Measurements from ENCODE around the gene HMX1.

HMX1 gene

DNA sequence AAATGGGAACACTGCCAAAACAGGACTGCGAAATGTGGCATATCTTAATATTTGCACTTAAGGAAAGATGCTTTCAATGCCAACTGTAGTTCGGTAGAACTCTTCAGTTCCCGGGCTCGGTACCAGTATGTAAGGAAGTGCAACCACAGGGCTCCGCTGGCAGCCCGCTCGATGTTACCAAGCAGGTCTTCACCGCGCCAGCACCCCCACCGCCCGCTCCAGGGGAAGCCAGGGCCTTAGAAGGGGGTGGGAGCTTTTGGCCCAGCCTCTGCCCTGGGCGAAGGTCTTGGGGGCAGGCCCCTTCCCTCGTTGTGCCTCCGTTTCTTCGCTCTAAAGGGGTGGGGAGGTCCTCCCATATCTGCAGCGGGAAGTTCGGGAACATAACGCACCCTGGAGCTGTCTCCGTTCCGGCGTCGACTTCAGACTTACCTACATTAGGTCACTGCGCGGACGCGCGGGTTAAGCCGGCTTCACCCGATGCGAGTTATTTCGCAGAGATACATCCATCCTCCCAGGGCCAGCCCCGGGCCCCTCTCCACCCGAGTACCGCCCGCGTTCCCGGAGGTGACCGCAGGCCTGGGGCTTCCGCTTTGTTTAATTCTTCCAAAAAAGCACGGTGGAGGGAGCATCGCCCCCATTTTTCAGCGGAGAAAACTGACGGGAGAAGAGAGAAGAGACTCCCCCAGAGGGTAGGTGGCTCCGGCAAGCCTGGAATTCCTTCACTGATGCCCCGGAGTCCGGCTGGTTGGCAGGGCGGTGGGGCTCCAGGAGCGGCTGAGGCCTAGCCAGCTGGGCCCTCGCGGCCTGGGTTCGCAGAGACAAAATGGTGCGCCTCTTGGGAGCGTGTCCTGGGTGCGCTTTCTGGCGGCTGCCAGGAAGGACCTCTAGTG, 1.0 kb upstream of the HMX1 start:
- no peak for FAIRE-seq

DNA sequence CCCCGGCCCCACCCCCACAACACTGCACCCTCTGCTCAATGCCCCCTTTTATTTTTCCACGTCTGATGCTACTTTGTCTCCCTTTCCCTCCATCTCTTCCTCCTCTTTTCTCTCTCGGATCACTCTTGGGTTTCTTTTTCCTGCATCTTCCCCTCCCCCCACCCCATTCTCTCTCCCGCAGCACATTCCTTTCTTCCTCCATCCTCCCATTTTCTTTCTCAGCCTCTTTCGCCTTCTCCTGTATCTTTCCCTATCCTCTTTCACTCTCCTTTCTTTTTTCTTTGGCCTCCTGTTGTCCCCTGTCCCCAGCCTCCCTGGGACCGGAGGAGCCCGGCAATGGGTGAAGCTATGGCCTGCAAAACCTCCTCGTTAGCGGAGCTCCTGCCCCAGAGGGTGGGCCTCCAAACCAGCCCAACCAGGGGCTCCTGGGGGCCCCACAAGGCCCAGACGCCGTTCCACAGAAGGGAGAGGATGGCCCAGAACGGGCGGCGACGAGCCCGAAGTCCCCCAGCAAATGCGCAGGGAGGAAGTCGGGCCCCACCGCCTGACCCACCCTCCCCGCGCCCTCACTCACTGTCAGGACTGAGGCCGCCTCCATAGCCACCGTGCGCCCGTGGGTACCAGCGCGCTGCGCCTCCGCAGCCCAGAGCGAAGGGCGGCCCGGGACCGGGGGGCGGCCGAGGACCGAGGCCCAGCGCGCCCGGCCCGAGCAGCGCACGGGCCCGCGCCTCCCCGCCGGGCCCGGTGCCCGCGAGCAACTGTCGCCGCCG, 807 bp downstream of the HMX1 start:
- DNase-seq (ENCODE audit: insufficient read length, low spot score) (no peak), FAIRE-seq (no peak)
- TF ChIP-seq, protein P1, sequence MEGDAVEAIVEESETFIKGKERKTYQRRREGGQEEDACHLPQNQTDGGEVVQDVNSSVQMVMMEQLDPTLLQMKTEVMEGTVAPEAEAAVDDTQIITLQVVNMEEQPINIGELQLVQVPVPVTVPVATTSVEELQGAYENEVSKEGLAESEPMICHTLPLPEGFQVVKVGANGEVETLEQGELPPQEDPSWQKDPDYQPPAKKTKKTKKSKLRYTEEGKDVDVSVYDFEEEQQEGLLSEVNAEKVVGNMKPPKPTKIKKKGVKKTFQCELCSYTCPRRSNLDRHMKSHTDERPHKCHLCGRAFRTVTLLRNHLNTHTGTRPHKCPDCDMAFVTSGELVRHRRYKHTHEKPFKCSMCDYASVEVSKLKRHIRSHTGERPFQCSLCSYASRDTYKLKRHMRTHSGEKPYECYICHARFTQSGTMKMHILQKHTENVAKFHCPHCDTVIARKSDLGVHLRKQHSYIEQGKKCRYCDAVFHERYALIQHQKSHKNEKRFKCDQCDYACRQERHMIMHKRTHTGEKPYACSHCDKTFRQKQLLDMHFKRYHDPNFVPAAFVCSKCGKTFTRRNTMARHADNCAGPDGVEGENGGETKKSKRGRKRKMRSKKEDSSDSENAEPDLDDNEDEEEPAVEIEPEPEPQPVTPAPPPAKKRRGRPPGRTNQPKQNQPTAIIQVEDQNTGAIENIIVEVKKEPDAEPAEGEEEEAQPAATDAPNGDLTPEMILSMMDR (IDR thresholded peaks at IDR 0.05; ENCODE audit: insufficient read depth, missing control alignments), result no peak

More for the DNA sequence above, 1.0 kb upstream of the HMX1 start:
- TF ChIP-seq, protein P1 (IDR thresholded peaks at IDR 0.05; ENCODE audit: insufficient read depth, missing control alignments), result no peak
- no peak for DNase-seq (ENCODE audit: insufficient read length, low spot score)

DNA sequence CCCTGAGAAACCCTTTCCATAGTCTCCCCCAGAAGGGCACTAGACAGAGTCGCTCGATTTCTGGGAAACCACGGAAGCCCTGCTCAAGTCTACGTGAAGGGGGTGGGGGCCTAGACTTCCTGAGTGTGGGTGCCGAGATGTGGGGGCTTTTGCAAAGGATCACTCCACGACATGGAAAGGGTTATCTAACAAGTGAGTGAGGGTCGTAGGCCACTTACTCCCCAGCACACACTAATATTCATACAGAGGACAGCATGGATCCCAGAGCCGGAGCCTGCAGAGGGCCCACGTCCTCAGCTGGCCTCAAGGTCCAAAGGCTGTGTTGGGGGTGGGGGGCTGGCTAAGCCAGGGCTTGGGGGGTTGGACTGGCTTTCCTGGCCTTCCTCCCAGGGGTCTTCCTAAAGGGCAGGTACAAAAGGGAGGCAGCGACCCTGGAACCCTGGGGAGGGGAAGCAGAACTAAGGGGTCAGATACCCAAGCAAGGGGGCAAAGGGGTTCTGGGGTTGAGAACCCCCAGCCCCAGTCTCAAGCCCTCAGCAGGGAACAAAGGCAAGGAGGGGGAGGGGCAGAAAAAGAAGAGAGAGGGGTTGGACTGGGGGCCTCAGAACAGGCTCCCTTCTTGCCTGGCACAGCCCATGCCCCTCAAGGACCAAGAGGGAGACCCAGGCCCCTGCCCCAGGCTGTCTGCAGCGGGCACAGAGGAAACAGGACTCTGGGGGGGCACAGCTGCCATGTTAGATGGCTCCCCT, 1.6 kb downstream of the HMX1 start:
- DNase-seq (ENCODE audit: insufficient read length, low spot score) (no peak), FAIRE-seq (no peak)
- TF ChIP-seq, protein P1 (IDR thresholded peaks at IDR 0.05; ENCODE audit: insufficient read depth, missing control alignments), result no peak

DNA sequence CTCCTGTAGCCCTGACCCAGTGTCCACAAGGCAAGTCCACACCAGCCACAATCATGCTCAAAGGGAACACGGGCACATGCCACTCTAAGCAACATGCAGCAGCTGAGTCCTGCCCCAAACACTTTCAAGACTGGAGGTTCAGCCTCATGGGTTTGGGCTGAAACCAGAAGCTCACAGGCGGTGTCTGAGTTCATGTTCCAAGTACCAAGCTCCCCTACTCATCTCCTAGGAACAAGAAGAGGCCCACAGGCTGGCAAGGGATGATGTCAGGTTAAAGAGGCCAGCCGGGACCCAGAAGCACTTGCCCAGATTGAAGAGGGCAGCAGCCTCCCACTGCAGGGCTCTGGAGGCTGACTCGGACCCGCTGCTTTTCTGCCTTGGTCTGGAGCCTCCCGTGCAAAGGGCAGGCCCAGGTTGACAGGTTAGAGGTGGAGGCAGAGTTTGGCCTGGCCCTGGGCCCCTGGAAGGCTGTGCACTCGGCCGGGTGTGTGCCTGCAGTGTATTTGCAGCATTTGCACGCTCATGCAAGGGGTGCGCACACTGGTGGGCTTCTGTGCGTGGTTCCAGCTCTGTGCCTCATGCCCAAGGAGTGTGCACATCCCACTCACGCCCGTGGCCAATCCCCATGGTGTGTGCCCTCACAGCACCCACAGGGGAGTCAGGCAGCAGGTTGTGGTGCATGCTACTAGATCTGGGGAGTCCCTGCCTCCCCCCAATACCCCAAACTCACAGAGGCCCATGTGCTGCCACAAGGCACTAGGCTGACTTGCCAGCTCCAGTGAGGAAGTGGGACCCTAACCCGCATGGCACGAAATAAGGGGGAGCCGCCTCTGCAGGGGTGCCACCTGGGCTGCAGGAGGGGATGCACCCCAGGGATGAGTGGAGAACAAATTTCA, 2.4 kb downstream of the HMX1 start:
- TF ChIP-seq, protein P1 (IDR thresholded peaks at IDR 0.05; ENCODE audit: insufficient read depth, missing control alignments), result no peak
- DNase-seq (ENCODE audit: insufficient read length, low spot score) (no peak), FAIRE-seq (no peak)

DNA sequence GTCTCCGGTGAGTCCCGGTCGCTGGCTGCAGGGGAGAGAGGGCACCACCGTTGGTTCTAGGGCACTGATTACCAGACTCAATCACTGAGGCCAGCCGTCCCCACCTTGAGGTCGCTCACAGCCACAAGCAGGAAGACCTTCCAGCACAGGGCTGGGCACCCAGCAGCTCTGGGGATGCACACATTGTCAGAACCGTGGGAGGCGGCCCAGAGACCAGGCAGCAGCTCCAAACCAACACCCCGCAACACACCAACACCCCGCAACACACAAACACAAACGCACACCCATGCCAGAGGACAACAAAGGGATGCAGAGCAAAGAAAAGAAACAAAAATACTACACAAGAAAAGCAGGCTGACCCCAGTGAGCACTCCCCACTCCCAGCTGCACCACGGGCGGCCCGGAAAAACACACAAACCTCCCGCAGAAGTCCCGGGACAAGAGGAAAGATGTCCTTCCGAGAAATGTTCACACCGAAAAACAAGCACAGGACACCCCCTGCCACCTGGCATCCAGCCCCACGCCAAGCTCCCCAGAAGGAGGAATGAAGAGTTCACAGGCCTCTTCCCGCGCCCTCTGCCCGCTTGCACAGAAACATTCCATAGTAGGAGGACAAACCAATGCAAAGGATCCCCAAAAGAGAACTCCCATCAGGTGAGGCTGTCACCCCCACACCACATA, 3.2 kb downstream of the HMX1 start:
- TF ChIP-seq, protein P1 (IDR thresholded peaks at IDR 0.05; ENCODE audit: insufficient read depth, missing control alignments), result no peak
- FAIRE-seq (no peak), DNase-seq (ENCODE audit: insufficient read length, low spot score) (no peak)

Measured in D721Med (cell line).